Spinal cord (tissue), 10 donors: Measurements from ENCODE around the gene TBX20. TPM values are rescaled to one million over a fixed set of nuclear protein-coding genes. Genes with fewer than 3 reads are reported as not detected.

ENCODE experiments used
- DNase-seq, 6 donors: peaks; one replicate each; pipeline versions ENCODE4 v3.0.0 to v3.0.0-alpha.2; 2013 to 2015; ENCODE audit warnings: low spot score in 6 of 6, low read depth in 4 of 6
- H3K27ac ChIP-seq: one replicate; pipeline ENCODE4 v1.5.1; 2013; ENCODE audit warnings: low read depth, low read length, control low read depth
- H3K27me3 ChIP-seq: one replicate; pipeline ENCODE4 v1.6.1; 2013; ENCODE audit warnings: low read length; ENCODE audit not compliant: control insufficient read depth, insufficient read depth
- H3K36me3 ChIP-seq: one replicate; pipeline ENCODE4 v1.6.1; 2013; ENCODE audit warnings: low read length; ENCODE audit not compliant: control insufficient read depth, insufficient read depth
- H3K4me1 ChIP-seq: one replicate; pipeline ENCODE4 v1.6.1; 2013; ENCODE audit warnings: low read length; ENCODE audit not compliant: control insufficient read depth, insufficient read depth
- H3K4me3 ChIP-seq: one replicate; pipeline ENCODE4 v1.5.1; 2013; ENCODE audit warnings: low read depth, low read length, control low read depth
- H3K9me3 ChIP-seq: one replicate; pipeline ENCODE4 v1.6.1; 2013; ENCODE audit warnings: low read length; ENCODE audit not compliant: control insufficient read depth, insufficient read depth
- WGBS: methylation state at CpG from one replicate; pipeline ENCODE4 v1.1.5; 2013; ENCODE audit warnings: missing lambda C conversion rate; ENCODE audit not compliant: insufficient coverage; 5-methylcytosine and 5-hydroxymethylcytosine counted together
- polyA plus RNA-seq, 2 donors: library from polyadenylated mRNA; unstranded; fragments of 120-200 nt; gene quantifications; one replicate each; pipeline ENCODE4 v1.2.1, GENCODE V29; 2013; ENCODE audit not compliant: insufficient read length in 2 of 2
- total RNA-seq, 2 donors: library from RNA; depleted of rRNA in 1 of 2; stranded (reverse); fragments of 120-200 nt in 1 of 2; fragments of >200 nt in 1 of 2; gene quantifications; one replicate each; pipeline versions ENCODE4 v1.2.3 to v1.2.4, GENCODE V29; 2013 to 2014
- donor health status: healthy.

Gene TBX20
- total and polyA plus RNA-seq, 4 donors, result not detected

DNA sequence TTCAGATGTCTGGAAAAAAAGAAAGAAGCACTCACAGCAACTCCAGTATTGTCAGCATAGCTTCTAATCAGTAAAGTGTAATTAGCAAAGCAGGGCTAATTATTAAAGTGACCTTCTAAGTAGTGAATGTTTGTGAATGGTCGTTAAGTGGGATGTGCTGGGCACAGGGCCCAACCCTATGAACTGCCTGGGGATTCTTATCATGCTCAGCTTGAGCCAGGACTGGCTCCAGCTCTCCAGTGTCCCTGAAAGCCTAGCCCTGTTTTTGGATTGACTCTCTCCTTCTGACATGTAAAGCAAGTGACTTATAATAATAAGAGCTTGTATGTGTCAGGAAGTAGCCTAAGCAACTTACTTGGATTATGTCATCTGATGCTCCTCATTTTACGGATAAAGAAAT lies 9.5 kb upstream of the TBX20 start:
- 13% methylated on average over 1 of the region's 2 CpGs for WGBS
- H3K27me3 ChIP-seq, result peaks cover 69% of the 10 kb centered on the region
- DNase-seq, result no peak

DNA sequence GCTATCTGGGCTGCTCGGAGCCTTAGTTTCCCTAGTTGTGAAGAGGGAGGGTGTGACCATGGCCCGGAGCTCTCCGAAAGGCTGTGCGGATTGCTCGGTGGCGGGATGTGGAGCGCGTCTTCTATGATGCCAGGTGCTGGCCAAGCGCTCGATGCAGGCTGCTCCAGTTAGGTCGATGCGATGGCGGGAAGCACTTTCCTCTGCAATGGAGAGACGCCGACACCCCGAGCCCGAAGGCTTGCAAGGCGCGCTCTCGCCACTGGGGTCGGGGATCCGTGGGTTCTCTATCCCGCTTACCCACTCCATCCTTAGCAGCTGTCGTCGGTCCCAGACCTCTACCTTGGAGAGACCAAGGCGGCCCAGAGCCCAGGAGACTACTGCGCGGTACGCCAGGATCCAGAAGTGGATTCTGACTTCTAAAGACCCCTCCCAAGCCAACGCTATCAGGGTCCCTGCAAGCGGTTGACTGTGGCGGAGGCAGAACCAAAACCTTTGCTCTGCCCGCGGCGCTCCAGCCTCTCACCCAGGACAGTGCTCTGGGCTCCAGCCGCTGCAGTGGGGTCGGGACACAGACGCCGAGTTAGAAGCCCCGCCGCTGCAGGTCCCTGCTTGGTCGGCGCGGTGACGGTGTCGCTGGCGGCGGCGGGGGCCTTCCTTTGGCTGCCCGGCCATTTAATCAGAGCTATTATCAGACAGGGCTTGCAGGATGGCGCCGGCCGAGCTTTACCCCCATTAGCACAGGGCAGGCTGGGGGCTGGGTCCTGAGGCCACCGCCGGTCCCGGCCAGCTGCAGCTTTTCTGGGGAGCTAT lies 7.8 kb upstream of the TBX20 start:
- H3K4me1 ChIP-seq, result peaks cover 32% of the 10 kb centered on the region
- H3K27me3 ChIP-seq, result peaks cover 84% of the 10 kb centered on the region
- peak in 2 of 6 donors; percentile 32 to 45 for DNase-seq
- H3K4me3 ChIP-seq, result no peak overlapping the region
- H3K27ac ChIP-seq, result no peak overlapping the region
- H3K9me3 ChIP-seq, result no peaks in the 10 kb centered on the region
- no peaks in the 10 kb centered on the region for H3K36me3 ChIP-seq
- WGBS, result 2% methylated on average over 56 of the region's 56 CpGs

More for the DNA sequence above, 9.5 kb upstream of the TBX20 start:
- Histone ChIP-seq H3K27ac (no peak overlapping the region), H3K4me3 (no peak overlapping the region), H3K36me3 (no peaks in the 10 kb centered on the region), H3K4me1 (peaks cover 18% of the 10 kb centered on the region), H3K9me3 (no peaks in the 10 kb centered on the region)

DNA sequence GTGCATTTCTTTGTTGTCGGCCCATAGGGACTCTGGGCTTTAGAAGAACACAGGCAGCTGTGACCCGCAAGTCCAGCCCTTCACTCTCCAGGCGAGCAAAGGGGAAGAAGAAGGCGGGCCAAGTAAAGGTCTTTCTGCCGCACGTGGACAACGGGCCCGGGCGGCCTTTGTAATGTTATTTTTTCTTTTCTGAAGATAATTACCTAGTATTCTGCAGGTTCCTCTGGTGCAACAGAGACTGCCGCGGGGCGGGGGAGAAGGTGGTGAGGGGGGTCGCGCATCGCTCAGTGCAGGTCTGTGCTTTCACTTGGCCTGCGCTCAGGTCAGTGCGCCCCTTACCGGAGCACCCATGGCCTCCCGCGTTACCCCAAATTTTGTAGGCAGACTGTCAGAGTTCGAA lies 7.1 kb upstream of the TBX20 start:
- no peak for DNase-seq
- Histone ChIP-seq H3K27me3 (peaks cover 90% of the 10 kb centered on the region), H3K4me1 (peaks cover 32% of the 10 kb centered on the region), H3K36me3 (no peaks in the 10 kb centered on the region), H3K9me3 (no peaks in the 10 kb centered on the region), H3K27ac (no peak overlapping the region), H3K4me3 (no peak overlapping the region)
- WGBS, result 11% methylated on average over 20 of the region's 21 CpGs

DNA sequence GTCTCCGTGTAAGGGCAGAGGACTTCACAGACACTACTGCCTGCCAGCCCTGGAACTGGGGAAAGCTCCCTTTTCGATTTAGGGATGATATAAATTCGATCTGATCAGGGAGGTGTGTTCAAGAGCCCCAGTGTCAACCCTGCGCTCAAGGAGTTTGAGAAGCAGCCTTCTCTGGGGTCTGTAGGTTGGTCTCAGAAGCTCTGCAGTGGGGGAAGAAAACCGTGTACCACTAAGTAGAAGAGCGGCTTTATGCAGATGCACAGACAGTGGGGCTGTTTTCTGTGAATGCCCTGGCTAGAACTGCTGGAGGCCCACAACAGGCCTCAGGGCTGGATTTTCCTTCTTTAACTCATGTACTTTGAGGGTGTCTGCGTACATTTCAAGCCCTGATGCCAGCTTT lies 6.3 kb upstream of the TBX20 start:
- Histone ChIP-seq H3K36me3 (no peaks in the 10 kb centered on the region), H3K27ac (no peak overlapping the region), H3K4me3 (no peak overlapping the region), H3K27me3 (peaks cover 95% of the 10 kb centered on the region), H3K4me1 (peaks cover 32% of the 10 kb centered on the region), H3K9me3 (no peaks in the 10 kb centered on the region)
- WGBS, result 40% methylated on average over 7 of the region's 7 CpGs
- DNase-seq, result peak in 1 of 6 donors; percentile 24

DNA sequence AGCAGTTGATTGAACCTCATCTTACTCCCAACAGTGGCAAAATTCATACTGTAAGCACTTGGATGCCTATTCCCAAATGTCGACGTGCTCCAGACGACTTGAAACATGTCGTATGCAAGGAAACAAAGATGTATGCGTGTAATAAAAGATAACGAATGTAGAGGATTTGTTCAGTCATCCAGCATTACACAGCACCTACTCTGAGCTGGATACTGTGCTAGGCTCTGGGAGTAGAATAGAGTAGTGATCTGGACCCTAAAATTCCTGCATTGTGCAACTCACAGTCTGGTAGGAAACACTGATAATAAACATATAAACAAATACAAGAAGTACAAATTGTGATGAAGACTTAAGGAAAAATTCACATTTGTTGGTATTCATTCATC lies 5.6 kb upstream of the TBX20 start:
- H3K27ac ChIP-seq, result no peak overlapping the region
- H3K27me3 ChIP-seq, result peaks cover 99% of the 10 kb centered on the region
- WGBS, result no CpG with 5 or more reads among the region's 6 CpGs
- peak in 2 of 6 donors; percentile 35 to 58 for DNase-seq
- H3K36me3 ChIP-seq, result no peaks in the 10 kb centered on the region
- H3K9me3 ChIP-seq, result no peaks in the 10 kb centered on the region
- H3K4me3 ChIP-seq, result no peak overlapping the region
- H3K4me1 ChIP-seq, result peaks cover 36% of the 10 kb centered on the region

DNA sequence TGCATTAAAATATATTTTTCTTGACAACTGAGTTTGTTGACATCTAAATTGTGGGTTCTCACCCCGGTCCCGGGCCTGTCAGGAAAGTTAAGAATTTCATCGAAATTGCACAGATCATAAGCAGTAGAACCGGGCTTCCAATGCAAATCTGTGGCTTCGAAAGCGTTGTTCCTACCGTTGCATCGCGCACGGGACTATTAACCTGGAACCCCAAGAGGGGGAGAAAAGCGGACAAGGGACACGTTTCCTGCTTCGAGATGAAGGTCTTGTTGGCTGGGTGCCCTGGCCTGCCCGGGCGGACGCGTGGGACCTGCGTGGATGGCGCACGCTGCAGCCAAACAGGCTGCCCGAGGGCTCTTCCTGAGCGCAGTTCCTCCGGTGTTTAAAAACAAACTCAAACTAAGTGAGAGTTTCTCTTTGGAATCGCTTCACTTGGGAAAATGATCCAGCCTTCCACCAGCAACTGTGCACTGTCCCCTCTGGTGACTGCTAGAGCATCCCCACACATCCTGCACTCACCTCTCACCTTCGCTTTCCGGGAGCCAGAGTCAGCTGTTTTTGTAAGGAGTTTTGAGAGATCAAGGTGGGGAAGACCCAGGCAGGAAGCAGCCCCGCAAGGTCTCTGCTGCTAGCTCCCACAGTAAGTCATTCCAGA lies 5.1 kb upstream of the TBX20 start:
- H3K9me3 ChIP-seq, result no peaks in the 10 kb centered on the region
- WGBS, result 3% methylated on average over 25 of the region's 27 CpGs
- H3K27me3 ChIP-seq, result peaks cover 100% of the 10 kb centered on the region
- no peaks in the 10 kb centered on the region for H3K36me3 ChIP-seq
- H3K4me1 ChIP-seq, result peaks cover 41% of the 10 kb centered on the region
- peak in 2 of 6 donors; percentile 29 to 38 for DNase-seq
- no peak overlapping the region for H3K4me3 ChIP-seq
- no peak overlapping the region for H3K27ac ChIP-seq

DNA sequence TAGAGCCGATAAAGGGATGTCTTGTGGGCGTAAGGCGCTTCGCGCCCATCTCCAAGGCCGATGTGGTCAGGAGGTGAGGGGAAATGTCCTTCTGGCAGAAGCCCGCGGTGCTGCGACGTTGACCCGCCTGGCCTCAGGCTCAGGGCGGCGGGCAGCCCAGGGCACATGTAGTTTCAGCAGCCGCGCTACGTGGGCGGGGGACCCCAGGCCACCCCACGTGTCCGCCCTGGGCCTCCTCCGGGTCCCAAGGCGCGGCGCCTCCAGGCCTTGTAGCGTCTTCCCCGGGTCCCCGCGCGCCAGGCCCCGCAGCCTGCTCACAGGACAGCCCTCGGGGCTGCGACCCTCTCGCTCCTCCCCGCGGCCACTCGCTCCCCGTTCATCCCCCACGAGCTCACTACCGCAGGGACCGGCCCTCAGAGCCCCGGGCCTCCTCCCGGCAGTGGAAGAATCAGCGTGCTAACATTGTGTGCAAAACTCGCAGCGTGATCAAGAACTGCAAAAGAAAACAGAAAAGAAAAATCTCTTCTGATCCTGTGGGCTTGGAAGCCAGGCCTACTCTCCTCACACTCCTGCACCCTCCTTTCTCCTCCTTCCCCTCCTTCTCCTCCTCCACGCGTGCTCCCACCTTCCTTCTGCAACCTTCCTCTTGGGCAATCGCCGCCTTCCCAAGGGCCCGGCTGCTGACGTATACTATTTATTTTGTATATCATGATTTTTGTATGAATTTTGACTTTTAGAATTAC lies 4.4 kb upstream of the TBX20 start:
- no peak overlapping the region for H3K27ac ChIP-seq
- WGBS, result 1% methylated on average over 44 of the region's 50 CpGs
- no peak overlapping the region for H3K4me3 ChIP-seq
- H3K27me3 ChIP-seq, result peaks cover 100% of the 10 kb centered on the region
- H3K9me3 ChIP-seq, result no peaks in the 10 kb centered on the region
- H3K4me1 ChIP-seq, result peaks cover 48% of the 10 kb centered on the region
- no peaks in the 10 kb centered on the region for H3K36me3 ChIP-seq
- no peak for DNase-seq

DNA sequence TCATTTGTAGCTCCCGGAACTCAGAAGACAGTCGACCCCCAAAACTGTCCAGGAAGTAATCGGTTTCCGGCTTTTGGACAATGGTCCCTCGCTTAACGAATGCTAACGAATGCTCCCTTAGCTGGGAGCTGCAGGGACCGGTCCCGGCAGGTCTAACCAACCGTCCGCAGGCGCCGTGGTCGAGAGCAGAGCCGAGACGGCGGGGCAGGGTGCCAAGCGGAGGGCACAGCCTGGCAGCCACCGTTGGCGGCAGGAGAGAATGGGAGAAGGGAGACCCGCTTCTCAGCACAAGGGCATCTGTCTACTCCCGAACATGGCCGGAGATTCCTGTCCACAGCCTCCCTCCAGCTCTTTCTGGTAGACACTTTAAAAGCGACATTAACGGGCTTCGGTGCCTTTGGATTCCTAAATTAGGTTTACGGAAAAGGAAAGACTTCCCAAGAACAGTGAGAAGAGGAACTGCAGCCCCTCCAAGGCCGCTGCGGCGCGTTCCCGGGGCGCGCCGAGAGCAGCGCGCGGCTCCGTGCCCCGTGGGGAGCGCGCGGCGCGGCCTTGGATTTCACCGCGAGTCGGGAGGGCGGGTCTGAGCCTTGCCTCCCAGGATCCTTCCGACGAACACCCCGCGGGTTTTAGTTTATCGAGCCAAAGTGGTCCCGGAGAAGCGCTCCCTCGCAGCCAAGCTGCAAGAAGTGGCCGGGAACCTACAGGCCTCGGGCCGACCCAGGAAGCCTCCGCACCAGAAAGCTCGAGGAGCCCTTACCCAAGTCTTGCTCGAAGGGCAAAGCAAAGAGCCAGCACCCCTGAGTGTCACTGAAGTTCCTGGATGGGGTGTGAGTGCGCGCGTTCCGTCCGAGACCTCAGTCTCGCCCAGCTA lies 3.6 kb upstream of the TBX20 start:
- whole genome bisulfite sequencing, result under 1% methylated on average over 69 of the region's 69 CpGs

More for the DNA sequence above, 3.6 kb upstream of the TBX20 start:
- no peaks in the 10 kb centered on the region for H3K36me3 ChIP-seq
- peak in 1 of 6 donors; percentile 75 for DNase-seq
- H3K4me3 ChIP-seq, result no peak overlapping the region
- peaks cover 100% of the 10 kb centered on the region for H3K27me3 ChIP-seq
- H3K9me3 ChIP-seq, result no peaks in the 10 kb centered on the region
- peaks cover 50% of the 10 kb centered on the region for H3K4me1 ChIP-seq
- H3K27ac ChIP-seq, result no peak overlapping the region
